ENCODE data around the gene CNMD.
"Not testable (repeated sequence)": the region's sequence is repeated elsewhere in the genome, so short reads cannot be mapped to it uniquely, and the experiment has no call there.

Gene CNMD

GRCh38 chr13:52743988-52744387 is 4.4 kb upstream of the CNMD start:
- DNase-seq: no peak

GRCh38 chr13:52743569-52743968 is 3.9 kb upstream of the CNMD start:
- no peak for DNase-seq

DNA sequence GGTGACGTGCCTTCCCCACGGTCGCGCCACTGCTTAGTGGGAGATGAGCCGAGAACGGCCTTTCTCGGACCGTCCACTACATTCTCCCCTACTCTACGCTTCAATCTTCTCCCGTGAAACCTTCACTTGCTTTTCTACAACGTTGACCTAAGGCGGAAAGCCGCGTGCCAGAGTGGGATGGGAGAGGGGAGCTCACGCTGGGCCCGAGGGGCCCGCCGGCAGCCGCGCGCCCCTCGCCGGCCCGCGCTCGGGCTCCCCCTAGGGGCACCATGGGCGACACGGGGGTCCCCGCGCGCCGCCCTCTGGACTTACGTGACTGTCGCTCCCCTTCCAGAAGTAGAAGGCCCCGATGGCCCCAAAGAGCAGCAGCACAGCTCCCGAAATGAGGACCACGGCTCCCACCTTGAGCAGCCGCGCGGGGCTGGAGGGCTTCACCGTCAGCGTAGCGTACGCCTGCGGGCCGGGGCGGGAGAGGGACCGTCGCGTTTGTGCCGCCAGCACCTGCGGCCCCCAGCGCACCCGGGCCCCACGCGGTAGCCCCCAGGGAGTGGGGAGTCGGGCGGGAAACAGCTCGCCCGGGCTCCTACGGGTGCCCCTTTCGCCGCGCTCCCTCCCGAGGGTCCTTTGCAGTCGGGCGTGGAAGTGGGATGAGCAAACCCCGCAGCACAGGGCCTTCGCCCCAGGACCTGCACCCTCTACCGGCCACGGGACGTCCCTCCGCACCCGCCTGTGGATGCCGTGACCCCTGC is 727 bp downstream of the CNMD start:
- no peak for DNase-seq

DNA sequence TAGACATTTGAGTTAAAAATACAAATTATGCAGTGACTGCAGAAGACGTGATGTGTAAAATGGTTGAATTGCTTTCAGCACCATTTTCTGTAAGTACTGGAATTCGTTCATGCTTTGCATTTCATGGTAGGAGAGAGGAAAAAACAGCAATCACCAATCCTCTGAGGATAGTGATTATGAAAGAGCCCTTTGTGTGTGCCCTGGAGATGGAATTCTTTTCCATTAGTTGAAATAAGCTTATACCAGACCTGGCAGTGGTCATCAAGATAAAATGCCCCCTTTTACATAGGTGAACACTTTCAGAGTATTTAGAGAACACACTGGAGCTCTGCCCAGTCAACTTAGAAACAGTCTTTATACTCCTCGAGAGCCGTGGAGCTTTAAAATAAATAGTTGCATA is 1.7 kb downstream of the CNMD start:
- no peak for DNase-seq

- DNase-seq: no peak
Measured at GRCh38 chr13:52737451-52737850, 2.2 kb downstream of the CNMD start.

GRCh38 chr13:52736891-52737290 is 2.7 kb downstream of the CNMD start:
- no peak for DNase-seq

DNA sequence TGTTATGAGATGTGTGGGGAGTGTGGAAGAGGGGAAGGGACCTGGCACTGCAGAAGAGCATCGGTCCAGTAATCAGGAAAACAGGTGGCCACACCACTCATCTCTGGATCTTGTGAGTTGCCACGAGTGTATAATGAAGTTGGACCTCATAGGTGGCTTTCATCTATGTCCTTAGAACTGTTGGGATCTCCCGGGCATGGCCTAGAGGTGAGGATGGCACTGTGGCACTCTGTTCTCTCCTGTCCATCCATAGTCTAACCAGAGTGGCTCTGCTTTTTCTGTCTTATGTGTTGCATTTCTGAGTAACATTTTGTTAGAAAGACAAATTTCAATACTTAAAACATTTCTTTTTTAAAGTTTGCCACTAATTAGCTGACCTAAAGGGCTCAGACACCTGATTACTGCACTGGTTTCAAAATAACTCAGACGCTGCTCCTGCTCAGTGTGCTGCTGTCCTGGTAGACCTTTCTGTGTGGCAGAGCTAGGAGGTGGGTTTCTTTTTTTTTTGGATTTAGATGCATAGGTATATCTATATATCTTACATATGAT is 5.5 kb downstream of the CNMD start:
- DNase-seq: no peak

DNA sequence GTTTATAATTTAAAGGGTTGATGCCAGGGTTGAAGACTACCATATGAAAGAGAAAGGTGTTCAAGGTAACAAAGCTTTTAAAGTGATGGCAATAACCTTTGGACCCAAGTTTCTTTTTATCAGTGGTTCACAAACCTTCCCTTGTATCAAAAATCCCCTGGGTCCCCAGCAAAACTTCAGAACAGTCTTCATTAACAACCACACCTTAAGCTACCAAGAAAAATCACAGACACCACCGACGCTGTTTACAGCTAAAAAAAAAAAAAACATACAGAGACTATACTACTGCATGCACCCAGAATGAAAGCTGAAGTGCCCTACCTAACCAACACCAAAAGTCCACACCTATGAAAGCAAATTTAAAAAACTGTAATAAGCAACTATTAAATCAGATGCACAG is 13.4 kb downstream of the CNMD start:
- no peak for DNase-seq

GRCh38 chr13:52725302-52725701 is 14.3 kb downstream of the CNMD start:
- no peak for DNase-seq

GRCh38 chr13:52723181-52723580 is 16.4 kb downstream of the CNMD start:
- no peak for DNase-seq

- DNase-seq: not testable (repeated sequence)
Measured at GRCh38 chr13:52721356-52721755, 18.3 kb downstream of the CNMD start.

DNA sequence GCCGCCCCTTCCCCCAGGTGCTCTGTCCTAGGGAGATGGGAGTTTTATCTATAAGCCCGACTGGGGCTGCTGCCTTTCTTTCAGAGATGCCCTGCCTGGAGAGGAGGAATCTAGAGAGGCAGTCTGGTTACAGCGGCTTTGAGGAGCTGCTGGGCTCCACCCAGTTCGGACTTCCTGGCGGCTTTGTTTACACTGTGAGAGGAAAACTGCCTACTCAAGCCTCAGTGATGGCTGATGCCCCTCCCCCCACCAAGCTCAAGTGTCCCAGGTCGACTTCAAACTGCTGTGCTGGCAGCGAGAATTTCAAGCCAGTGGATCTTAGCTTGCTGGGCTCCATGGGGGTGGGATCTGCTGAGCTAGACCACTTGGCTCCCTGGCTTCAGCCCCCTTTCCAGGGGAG is 18.7 kb downstream of the CNMD start:
- DNase-seq: not testable (repeated sequence)

- DNase-seq: no peak
Measured at GRCh38 chr13:52713894-52714293, 25.7 kb downstream of the CNMD start.

DNA sequence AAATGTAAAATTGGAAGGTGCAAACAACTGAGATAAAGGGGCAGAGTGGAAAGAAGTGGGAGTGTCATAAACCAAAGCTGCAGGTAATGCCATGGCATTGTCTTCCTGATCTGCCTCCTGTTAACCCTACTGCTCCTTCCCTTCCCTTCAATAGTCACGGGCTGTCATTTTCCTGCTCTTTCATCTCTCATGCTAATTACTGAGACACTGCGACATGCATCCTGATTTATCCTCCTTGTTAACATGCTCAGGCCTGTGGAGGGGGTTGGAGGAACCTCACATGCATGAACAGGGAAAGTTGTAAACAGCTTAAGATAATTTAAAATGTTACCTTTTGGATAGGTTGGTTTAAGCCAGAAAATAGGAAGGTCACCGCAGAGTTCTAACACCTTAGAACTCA is 27.2 kb downstream of the CNMD start:
- DNase-seq: no peak

- no peak for DNase-seq
Measured at GRCh38 chr13:52711286-52711685, 28.3 kb downstream of the CNMD start.

DNA sequence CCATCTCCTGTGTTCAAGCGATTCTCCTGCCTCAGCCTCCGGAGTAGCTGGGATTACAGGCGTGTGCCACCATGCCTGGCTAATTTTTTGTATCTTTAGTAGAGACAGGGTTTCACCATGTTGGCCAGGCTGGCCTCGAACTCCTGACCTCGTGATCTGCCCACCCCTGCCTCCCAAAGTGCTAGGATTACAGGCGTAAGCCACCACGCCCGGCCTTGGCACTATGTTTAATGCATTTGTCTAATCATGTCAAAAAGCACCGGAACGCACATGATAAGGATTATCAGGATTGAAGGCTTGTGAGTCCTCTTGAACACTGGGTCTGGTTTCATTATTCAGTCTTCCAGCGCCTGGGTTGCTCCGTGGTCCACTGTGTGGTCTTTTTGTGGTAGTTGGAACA is 31.4 kb downstream of the CNMD start:
- DNase-seq: not testable (repeated sequence)

DNA sequence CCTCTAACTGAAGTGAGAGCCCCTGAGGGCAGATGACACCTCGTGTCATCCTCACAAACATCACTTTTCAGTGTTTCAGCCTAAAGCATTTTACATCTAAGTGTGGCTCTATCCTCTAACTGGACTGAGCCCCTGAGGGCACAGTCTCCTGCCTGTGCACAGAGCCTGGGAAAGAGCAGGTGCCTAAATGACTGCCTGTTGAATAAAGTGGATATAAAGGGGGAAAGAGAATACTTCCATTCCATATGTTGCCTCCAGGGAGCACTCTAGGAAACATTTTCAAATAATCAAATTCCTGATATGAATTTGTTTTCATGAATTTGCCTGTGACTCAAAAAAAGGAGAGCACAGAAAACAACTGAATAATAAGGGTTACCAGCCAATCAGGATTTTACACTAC is 32.2 kb downstream of the CNMD start:
- no peak for DNase-seq

GRCh38 chr13:52706081-52706480 is 33.5 kb downstream of the CNMD start:
- DNase-seq: no peak

- DNase-seq: no peak
Measured at GRCh38 chr13:52703482-52703881, 36.1 kb downstream of the CNMD start.

DNA sequence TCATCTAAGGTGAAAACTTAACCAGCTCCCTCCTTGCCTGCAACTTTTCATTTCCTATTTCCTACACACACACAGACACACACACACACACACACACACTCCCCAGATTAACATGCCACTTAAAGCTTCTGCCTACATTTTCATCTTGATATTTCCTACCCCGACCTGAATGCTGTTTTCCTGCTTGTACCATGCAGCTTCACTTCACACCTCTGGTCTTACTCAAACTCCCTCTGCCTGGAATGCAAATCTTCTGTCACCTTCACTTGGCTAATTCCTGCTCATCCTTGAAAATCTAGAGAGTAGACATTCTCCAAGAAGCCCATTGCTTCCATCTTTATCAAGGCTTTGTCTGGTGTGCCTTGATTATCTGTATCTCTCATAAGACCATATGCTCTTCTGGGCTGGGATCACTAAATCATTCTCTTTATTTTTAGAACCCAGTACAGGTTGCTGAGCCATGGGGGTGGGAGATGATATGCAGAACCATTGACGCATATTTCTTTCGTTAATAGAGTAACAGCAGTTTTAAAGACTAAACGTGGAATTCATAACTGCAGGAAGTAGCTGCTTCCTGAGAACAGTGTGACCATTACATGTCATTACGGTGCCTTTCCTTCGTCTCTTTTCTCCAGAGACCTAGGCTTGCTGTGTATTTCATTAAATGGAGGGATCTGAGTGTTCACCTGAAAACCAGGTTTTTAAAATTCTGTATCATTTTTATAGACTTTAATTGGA is 37.7 kb downstream of the CNMD start:
- DNase-seq: no peak

DNA sequence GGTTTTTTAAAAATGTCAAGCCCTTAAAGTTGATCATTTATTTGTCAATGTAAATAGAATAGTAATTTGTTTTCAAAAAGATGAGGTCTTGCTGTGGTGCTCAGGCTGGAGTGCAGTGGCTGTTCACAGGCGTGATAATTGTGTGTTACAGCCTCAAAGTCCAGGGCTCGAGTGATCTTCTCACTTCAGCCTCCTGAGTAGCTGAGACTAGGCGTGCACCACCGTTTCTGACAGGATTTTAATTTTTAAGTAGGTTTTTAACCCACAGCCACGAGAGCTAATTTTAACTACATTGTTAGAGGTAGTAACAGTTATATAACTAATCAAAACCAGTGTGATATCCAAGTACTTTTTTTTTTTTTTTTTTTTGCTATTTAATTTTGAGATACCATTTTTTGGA is 43.1 kb downstream of the CNMD start:
- no peak for DNase-seq

- DNase-seq: peak; percentile 11
Measured at GRCh38 chr13:52695856-52696255, 43.8 kb downstream of the CNMD start.

- no peak for DNase-seq
Measured at GRCh38 chr13:52686376-52686775, 53.2 kb downstream of the CNMD start.

DNA sequence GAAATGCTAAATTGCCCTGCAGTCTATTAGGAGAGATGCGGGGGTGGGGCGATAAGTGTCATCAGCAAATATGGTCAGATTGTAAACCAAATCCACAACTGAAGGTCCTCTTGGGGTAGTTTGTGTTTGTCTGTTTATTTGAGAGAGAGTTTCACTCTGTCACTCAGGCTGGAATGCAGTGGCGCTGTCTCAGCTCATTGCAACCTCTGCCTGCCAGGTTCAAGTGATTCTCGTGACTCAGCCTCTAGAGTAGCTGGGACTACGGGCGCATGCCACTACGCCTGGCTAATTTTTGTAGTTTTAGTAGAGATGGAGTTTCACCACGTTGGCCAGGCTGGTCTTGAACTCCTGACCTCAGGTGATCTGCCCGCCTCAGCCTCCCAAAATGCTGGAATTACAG is 53.8 kb downstream of the CNMD start:
- not testable (repeated sequence) for DNase-seq

Data from activated naive CD4-positive, alpha-beta T cell treated with Interleukin-2 at 50 U/mL for 16 hours (primary cell).